GM18867 (cell line): Measurements from ENCODE around the gene CNTNAP5.

Source experiments
- ATAC-seq: cut with Tn5 transposase; IDR thresholded peaks from one replicate; pipeline ENCODE4 v1.9.1; 2021; ENCODE audit warnings: mild to moderate bottlenecking, moderate library complexity; ENCODE audit not compliant: unreplicated experiment

CNTNAP5 gene

DNA sequence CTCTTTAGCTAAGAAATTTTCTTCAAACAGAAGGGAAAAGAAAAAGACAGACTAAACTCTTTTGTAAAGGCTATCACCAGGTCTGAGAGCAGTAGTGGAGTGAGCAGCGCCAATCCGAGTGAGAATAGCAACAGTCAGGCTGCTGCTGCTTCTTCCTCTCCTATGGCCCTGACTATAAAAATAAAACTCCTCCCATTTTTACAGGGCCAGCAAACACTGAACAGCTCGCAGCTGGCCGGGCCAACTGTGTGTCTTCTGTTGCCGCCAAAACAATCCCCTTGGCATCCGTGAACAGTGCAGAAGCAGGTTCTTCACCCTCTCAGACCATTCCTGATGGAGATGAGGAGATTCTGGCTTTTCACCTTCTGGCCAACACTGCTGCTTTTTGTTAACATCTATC, 124.5 kb downstream of the CNTNAP5 start:
- ATAC-seq: no peak

DNA sequence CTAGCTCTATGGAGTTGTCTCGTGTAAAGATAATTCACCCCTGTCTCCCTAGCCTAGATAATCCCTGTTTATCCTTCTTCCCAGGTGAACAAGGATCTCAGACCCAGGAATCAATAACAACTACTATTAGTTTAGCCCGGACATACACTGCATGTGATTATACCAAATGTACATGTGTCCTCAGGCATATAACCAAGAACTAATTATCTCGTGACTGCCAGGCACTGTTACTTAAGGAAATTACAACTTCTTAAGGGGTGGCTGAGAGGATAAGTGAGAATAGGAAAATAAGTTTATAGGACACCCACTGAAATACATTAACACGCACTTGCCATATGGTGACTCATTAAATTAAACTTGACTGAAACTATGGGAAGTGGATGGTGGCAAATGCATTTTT, 126.6 kb downstream of the CNTNAP5 start:
- ATAC-seq: no peak

DNA sequence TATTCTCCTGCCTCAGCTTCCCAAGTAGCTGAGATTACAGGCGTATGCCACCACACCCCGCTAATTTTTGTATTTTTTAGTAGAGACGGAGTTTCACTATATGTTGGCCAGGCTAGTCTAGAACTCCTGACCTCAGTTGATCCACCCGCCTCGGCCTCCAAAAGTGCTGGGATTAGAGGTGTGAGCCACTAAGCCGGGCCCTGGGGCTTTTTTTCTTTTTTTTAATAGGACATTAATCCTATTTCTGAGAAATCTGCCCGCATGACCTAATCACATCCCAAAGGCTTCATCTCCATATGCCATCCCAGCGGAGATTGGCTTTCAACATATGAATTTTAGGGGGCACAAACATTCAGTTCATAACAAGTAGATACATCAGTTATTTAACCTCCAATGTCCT, 128.6 kb downstream of the CNTNAP5 start:
- ATAC-seq: no peak

DNA sequence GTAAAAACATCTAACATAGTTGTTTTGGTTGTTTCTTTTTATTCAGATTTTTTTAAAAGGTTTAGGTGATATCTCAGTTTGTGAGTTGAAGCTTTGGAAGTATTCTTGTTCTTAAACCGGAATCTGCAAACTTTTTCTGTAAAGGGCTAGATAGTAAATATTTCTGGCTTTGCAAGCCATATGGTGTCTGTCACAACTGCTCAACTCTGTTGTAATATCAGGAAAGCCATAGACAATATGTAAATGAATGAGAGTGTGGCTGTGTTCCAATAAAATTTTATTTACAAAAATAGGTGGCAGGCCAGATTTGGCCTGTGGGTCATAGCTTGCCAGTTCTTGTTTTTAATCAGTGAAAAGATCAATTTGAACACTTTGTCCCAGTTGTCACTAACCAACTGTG, 134.1 kb downstream of the CNTNAP5 start:
- no peak for ATAC-seq

DNA sequence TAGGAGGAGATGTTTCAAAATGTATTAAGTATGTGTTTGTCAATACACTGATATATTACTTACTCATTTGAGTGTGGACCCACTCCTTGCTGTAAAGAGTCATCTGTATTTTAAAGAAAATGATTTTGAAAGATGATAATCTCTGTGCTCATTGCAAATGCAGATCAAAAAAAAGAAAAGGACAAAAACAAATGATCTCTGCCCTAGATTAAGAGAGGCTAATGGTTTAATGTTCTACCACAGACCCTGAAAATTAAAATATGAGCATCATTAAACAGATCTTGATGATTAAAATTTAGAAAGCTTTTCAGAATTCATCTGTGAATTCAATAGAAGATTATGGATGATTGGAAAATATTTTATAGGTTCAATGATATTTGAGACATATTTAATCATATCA, 136.5 kb downstream of the CNTNAP5 start:
- ATAC-seq: no peak

DNA sequence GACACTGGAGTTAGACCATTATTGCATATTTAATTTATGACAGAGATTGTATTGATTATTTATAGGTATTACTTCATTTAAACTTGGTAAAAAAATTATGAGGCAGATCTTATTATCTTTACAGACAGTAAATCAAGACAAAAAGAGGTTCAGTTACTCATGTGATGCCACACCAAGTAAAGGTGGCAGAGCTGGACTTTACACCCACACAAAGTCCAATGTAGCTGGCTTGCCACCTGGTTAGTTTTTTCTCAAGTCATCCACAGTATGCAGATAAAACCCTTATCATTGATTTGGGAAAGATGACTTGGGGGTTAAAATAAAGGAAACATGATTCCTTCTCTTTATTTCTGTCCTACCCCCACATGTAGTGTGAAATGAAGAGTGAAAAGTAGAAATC, 137.2 kb downstream of the CNTNAP5 start:
- ATAC-seq: no peak

DNA sequence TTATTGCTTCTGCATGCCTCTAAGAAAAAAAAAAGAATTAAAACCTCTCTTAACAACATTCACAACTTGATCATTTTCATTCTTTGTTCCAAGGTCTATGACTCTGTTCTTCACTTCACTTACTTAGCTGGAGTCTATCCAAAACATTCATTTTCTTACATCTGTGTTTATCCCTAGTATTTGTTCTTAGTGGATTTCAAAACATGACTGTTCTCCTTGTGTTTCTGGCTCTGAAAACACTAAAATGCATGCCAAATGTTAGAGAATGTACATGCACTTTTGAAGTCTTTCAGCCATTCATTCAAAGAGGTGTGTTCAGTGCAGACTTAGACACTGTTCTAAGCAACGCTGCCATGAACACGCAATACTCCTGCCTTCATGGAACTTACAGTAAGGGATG, 138.8 kb downstream of the CNTNAP5 start:
- no peak for ATAC-seq

DNA sequence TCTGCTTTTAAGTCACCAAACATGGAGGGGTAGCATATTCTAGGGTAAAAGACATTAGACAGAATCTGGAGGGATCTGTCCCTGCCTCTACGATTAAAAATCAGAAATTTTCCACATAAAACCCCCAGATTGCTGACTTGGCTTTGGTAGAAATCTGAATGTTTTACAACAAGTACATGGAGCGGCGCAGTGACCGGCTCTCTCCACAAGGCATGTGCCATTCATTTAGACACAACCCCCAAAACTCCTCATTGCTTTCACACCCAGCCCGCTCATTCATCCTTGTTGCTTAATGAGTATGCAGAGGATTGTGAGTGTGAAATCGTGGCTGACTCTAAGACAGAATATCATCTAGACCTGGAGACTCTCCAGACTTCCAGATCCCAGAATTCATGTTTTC, 140.6 kb downstream of the CNTNAP5 start:
- no peak for ATAC-seq

DNA sequence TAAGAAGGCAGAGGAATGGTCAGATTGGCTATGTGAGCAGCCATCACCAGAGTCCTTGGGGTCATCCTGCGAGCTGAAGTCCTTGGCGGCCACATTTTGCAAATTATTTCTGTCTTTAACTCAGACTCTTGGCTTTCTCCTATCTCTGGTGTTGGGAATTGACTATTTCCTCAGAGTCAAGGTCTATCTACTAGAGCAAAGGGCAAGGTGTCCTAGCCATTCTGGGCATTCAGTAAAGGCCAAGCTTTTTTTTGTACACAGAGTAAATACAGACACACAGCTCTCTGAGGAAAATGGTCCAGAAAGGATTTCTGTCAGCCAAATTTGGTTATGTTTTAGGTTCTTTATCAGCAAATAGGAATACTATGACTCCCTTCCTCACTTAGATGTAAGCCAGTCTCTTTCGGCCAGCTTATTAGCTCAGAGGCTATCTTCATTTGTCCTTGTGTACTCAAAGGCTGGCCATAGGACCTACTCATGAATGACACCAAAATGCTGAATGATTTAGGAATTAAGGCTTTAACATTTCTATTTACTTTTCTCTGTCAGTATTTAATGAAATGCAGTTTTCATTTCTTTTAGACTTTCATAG, 146.5 kb downstream of the CNTNAP5 start:
- ATAC-seq: no peak

DNA sequence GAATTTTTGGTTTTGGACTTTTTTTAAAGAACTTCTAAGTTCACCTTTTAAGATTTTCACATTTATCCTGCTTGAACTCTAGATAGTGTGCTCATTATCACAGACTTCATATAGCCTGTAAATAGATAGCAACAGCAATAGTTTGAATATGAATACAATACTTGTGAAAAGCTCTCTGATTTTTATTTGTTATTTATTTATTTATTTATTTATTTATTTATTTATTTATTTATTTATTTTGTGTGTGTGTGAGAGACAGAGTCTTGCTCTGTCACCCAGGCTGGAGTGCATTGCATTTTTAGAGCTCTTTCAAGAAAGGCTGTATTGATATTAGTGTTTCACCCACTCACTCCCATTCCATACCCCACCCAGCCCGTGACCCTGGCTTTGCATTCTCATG, 153.6 kb downstream of the CNTNAP5 start:
- ATAC-seq: no peak

DNA sequence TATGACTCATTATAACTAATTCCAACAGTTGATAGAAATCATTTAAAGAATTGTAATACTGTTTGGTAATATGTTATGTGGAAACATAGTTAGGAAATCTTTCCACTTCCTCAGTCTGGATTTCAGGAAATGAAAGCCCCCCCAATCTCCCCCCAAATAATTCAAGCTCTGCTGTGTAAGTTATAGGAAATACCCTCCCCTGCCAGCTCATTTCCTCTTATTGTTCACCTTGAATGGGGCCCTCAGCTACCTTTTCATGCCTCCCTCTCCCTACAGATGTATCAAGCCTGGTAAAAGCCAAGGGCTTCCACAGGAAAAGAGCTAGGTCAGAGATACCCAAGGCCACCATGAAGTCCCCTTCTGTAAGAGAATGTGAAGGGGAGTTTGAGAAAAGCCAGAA, 155.5 kb downstream of the CNTNAP5 start:
- no peak for ATAC-seq

DNA sequence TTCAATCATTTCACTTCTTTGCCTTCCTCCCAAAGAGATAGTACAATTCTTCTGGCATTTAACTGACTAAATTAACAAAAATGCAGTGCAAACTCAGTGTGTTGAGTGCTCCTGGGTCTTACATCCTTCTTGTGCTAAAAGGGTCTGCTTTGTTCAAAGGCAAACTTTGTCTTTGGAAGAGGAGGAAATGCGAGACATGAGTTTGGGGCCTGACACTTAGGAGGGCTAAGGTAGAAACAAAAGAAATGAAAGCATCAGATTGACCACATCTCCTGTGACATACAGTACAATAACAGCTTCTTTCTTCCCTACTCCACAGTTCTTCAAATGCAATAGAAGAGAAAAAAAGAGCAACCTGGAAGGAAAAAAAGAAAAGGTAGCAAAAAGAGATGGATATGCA, 161.7 kb downstream of the CNTNAP5 start:
- ATAC-seq: no peak

DNA sequence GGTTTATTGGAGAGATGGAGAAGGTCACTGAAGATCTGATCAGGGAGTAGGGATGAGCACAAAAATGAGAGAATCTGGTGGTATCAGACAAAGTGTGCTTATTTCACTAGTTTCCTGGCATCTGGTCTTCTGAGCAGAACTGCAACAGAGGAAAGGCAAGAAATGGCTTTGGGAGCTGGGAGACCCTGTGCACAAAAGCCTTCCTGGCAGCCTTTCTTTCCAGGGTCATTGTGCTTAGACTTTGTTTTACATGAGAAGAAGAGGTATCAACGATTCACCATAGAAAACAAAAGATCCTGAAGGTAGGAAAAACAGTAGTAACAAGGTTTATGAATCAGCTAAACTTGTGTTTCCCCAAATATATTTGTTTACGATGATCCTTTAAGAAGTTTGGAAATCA, 162.9 kb downstream of the CNTNAP5 start:
- ATAC-seq: no peak

DNA sequence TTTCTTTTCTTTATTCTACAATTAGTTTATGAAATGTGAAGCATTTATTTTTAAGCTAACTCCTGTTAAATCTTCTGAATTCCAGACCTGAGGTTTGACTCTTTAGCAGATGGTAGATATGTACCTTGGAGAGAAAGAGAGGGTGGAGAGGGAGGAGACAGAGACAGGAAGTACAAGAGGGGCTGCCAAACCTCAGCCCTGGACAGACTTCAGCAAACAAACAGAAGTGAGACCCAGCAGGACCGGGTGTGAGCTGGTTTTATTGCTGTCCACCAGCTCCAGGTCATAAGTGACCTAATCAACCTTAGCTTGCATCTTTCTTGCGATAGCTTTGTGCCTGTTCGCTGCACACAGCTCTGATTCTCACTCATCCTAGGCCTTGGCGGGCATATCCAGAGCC, 168.6 kb downstream of the CNTNAP5 start:
- ATAC-seq: no peak

DNA sequence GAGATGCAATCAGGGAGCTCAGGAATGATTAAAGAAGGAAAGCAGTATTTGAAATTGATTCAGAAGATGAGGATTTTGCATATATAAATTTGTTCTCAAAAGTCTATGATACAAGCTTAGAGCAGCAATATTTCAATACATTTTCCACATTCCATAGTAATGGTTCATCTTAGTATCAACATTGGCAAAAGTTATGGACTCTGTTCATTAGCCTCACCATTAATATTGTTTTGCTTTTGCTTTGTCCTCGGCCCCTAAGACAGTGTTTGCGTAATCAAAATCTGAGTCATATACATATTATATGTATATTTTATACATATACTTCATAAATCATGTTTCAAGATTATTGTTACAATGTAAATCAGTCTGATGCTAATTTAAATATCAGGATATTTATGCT, 176.6 kb downstream of the CNTNAP5 start:
- no peak for ATAC-seq

DNA sequence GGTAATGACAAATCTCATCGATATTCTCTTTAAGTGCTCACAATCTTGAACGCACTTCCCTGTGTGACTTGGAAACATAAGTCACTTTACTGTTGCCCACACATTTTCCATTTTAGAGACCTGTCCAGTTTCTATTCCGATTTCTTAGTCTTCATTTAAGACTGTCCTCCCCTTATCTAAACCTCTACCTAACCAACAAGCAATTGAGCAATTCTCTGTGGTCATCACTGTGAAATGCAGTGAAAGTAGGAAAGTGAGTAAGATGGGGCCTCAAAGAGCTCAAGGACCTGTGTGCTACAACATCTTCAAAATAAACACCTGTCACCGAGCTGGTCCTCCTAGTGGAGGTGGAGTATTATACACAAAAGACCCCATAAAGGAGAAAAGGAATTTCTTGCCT, 184.4 kb downstream of the CNTNAP5 start:
- ATAC-seq: no peak

DNA sequence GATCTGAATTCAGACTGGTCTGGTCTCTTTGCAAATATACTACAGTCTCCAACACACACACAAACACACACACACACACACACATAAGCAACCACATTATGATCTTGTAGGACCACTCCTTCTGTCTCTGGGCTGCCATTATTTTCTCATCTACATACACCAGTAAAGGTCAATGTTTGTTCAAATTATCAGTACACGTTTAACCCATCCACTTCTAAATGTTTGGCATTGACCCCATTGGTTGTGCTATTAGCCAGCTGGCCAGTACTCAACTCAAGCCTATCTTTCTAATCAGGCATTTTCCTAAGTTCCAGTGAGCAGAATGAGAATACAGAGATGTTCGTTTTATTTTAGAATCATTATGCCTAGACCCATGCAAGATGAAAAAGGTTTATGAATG, 186.4 kb downstream of the CNTNAP5 start:
- ATAC-seq: no peak

DNA sequence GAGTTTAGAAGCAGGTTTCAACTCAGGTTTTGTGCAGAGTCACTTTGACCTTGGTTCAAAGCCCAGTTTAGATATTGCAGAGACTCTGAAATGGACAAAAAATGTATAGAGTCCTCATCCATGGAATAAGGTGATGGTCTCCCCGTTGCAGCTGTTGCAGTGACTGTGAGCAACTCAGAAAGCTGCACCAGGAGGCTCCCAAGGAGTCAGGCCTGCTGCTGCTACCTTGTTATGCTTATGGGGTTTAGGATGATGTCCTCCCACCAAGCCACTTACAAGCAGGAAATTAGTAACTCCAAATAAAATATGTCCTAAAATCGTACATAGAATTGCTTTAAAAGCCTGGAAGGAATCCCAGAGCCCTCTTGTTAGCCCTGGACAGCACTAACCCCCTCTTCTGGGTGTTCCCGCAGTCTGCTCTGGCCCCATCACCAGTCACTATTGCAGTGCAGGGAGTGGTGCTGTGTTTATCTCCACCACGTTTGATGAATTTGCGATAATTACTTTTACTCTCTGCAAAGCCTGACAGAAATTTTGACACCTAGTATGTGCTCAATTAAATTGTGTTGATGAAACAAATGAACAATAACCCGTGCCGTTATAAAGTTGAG, 189.0 kb downstream of the CNTNAP5 start:
- no peak for ATAC-seq

DNA sequence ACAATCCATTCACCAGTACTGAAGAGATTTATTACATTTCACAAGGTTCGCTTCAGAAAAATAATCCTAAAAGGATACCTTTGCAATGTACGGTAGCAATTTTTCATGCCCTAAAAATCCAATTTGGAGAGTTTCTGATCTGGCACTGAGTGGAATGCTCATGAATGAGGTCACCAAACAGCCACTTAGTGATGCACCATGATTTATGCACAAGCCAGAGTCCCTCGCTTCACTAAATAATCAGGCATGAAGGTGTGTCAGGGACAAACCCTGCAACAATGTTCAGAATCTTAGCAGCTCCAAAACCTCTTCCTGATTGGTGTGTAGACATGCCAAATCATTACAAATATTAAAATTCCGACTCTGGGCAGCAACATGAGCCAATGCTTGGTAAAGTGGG, 221.1 kb downstream of the CNTNAP5 start:
- ATAC-seq: no peak

DNA sequence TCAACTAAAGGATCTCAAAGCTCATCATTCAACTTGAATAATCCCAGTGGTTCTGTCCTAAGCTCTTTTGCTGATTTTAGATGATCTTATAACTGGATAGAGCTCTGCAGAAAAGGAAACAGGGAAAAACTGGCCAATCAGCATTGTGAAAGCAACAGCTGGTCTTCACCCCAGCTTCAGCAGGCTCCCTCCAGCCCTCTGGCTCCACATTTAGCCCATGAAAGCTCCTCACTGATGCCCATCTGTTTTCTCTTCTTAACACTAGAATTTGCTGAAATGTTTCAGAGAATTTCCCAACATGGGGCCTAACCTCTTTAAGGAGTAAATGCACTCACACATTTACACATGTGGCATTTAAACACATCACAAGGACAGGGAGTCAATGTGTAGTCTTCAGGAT, 223.3 kb downstream of the CNTNAP5 start:
- no peak for ATAC-seq

DNA sequence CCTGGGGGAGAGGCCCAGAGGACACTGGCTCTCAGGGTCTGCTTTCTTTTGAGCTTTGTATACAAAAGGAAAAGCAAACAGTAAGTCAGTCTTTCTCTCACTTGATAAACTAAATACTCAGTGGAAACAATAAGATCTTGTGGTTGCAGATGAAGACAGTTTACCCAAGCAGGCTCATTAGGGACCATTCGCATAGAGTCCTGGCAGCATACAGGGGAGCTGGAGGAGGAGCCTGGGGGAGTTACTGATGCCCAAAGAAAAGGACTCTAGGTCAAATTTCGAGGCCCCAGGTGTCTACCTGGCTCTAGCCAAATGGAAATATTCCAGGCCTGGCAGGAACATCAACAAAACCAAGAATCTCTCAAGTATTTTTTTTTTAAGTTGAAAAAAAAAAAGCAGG, 225.3 kb downstream of the CNTNAP5 start:
- ATAC-seq: no peak

DNA sequence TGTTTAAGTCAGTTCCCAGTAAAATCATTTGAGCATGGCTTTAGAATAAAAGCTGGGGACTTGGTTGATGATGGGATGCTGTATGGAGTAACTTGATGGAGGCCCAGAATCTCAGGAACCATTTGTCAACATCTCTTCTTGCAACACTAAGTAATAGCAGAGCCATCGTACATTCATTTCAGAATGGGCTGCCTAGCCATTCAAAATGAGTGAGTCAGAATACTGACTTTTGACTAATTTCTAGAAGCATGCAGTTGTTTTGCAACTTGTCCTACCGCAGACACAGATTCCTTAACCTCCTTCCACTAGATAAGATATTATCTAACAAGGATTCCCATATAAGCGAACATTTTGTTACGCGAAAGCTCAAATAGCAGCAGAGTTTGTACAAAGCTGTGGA, 229.5 kb downstream of the CNTNAP5 start:
- ATAC-seq: no peak

DNA sequence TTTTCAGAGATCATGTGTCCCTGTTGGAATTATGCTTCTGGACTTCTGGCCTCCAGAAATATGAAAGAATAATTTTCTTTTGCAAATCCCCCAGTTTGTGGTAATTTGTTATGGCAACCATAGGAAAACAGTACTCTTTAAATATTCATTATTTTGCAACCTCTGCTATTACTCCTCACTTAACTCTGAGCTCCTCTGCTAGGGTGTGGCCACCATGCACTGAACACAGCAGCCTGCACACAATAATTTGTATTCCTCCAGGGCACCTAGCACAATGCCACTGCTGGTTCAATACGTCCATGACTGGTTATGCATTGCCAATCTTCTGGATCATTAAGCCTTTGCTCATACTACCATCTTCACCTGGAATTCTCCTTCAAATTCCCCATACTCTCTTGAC, 232.0 kb downstream of the CNTNAP5 start:
- no peak for ATAC-seq
